Embryonic facial prominence (tissue), 1 donor: ENCODE measurements around the gene BRD7.

ENCODE experiments used
- DNase-seq: peaks from one replicate; pipeline ENCODE4 v3.0.0-alpha.2; 2016; ENCODE audit errors: extremely low spot score

Gene BRD7

DNA sequence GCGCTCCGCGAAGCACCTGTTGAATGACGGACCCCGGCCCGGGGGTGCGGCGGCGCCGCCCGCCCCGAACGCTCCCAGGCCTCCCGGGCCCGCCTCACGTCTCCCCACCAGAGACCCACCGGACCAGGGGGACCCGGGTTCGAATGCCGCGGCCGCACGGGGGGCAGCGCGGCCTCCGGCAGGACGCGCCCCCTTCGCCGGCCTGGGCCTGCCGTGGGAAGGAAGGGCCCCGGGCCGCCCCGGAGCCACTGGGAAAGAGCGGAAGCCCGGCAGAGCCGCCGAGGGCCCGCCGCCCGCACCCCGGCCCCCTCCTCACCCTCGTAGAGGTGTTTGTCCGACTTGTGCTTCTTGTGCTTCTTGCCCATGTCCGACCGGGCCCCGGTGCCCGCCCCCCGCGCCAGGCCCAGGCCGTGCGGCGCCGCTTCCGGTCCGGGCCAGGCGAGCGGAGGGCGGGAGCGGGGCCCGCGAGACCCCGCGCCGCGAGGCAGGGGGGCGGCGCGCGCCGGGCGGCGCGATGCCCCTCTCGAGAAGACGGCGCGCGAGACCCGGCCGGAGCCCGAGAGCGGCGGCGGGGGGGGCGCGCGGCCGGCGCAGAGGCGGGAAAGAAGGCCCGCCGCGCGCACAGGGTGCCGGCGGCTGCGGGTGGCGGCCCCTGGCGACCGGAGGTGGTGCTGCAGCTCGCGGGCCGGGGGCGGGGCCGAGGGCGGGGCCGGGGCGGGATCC is at the start of gene BRD7:
Gene BRD7, minus strand, starts transcription at position 579 of the 723 bp plus-strand sequence. Its CDS starts 214 bp downstream, at position 365.
- peak; percentile 34 for DNase-seq

GRCh38 chr16:50416388-50416787 is 47.6 kb upstream of the BRD7 start:
- DNase-seq = no peak

- DNase-seq = no peak
Observed at GRCh38 chr16:50414152-50414551, 45.4 kb upstream of the BRD7 start.

- DNase-seq = no peak
Observed at GRCh38 chr16:50411034-50411433, 42.2 kb upstream of the BRD7 start.

- DNase-seq = no peak
Observed at GRCh38 chr16:50408001-50408561, 39.3 kb upstream of the BRD7 start.

DNA sequence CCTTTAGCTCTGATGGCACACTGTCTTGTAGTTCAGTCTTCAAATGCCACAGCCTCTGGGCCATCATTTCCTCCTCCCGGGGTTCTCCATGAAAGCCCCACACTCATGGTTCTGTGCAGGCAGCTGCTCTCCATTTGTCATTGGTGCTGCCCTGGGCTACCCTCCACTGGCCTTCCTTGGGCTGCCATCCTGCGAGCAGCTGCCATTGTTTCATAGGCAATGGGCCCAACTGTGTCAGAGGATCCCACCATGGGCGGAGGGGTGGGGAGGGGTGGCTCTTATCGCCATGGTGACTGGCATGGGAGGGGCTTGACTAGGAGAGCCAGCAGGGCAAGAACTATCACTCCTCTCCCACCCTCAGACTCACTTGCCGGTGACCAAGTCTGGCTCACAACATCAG is 38.6 kb upstream of the BRD7 start:
- DNase-seq = no peak

- no peak for DNase-seq
Observed at GRCh38 chr16:50403491-50403890, 34.7 kb upstream of the BRD7 start.

DNA sequence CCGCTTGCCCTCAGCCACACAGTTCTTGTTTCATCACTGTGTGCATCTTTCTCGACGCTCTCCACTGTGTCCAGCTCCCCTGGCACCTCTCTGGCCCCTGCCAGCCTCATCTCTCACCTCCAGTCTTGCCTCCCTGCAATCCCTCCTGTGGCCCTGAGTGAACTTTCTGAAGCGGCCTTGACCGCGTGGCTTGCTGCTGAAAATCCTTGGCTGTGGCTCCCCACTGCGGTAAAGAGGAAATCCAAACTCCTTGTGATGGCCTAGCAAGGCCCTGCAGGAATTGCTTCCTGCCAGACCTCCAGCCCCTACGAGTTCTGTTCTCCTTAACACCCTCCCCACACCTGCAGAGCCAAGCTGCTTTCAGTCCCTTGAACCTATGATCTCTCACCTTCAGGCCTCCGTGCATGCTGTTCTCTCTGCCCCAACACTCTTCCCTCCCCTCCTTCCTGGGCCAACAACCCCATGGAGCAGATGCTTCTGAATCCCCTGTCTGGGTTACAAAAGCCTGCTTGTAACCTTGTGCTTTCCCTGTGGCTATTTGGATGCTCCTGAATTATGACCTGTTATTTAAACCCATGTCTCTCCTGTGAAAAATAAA is 33.6 kb upstream of the BRD7 start:
- DNase-seq = no peak

- no peak for DNase-seq
Observed at GRCh38 chr16:50401355-50401754, 32.6 kb upstream of the BRD7 start.

DNA sequence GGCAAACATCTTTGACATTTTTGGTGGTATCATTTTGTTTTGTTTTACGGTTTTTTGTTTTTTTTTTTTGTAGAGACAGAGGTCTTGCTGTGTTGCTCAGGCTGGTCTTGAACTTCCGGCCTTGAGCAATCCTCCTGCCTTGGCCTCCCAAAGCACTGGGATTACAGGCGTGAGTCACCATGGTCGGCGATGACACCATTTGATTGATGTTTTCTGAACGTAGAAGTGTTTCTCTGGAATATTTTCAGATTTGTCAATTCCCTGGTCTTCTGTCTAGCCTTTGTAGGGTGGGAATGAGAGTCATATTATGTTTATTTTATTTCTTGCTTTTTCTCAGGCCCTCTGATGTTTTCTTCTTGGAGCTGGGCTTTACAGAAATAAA is 32.2 kb upstream of the BRD7 start:
- DNase-seq = no peak

- DNase-seq = no peak
Observed at GRCh38 chr16:50400312-50400966, 31.7 kb upstream of the BRD7 start.

- no peak for DNase-seq
Observed at GRCh38 chr16:50399411-50399810, 30.6 kb upstream of the BRD7 start.

GRCh38 chr16:50398336-50398735 is 29.5 kb upstream of the BRD7 start:
- DNase-seq = no peak

DNA sequence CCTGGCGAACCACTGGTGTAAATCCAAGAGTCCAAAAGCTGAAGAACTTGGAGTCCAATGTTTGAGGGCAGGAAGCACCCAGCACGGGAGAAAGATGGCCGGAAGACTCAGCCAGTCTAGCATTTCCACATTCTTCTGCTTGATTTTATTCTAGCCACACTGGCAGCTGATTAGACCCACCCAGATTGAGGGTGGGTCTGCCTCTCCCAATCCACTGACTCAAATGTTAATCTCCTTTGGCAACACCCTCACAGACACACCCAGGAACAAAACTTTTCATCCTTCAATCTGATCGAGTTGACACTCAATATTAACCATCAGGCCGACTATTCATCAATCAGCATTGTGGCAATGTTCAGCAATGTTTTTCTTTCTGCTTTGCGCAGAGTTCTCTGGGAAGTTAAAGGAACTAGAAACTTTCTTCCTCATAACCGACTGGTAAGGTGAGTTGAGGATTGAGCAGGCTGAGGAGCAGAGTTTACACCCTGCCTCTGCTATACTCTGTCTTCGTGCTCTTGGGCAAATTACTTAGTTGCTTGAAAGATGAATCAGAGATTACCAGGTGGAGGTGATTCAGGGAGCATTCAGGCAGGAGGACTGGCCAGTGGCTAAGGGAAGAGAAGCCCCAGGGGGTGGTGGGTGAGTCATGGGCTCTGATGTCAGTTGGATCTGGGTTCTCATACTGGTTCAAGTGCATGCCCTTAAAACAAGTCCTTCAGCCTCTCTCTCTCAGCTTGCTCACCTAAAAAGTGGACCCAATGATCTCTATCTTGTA is 28.2 kb upstream of the BRD7 start:
- no peak for DNase-seq

DNA sequence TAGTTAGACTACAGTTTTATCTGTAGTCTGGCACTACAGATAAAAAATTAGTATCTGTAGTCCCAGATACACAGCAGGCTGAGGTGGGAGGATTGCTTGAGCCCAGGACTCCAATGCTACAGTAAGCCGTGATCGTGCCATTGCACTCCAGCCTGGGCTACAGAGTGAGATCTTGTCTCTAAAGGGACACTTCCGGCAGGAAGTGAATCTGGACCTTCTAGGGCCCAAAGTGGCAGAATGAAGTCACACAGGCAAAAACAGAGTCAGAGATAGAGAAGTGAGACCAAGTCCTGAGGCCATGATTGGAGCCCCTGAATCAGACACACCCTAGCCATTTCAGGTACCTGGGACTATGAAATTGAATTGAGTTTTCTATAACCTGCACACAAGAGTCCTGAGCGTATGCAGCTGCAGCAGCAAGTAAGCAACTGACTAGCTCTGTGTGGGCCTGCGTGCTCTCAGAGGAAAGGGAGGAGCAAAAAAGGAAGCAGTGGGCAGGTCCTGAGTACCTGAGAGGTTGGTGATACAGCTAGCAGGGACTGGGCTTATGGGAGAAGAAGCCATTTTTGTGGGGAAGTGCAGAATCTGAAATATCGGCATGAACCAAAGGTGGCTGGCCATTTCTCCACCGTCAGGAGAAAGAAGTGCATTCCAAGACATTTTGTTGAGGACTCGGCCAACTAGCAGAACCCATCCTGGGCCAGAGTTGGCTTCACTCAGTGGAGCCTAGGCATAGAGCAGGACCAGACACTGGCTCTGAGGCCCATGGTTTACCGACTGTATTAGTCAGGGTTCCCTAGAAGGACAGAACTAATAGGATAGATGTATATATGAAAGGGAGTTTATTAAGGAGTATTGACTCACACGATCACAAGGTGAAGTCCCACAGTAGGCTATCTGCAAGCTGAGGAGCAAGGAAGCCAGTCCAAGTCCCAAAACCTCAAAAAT is 27.2 kb upstream of the BRD7 start:
- no peak for DNase-seq

DNA sequence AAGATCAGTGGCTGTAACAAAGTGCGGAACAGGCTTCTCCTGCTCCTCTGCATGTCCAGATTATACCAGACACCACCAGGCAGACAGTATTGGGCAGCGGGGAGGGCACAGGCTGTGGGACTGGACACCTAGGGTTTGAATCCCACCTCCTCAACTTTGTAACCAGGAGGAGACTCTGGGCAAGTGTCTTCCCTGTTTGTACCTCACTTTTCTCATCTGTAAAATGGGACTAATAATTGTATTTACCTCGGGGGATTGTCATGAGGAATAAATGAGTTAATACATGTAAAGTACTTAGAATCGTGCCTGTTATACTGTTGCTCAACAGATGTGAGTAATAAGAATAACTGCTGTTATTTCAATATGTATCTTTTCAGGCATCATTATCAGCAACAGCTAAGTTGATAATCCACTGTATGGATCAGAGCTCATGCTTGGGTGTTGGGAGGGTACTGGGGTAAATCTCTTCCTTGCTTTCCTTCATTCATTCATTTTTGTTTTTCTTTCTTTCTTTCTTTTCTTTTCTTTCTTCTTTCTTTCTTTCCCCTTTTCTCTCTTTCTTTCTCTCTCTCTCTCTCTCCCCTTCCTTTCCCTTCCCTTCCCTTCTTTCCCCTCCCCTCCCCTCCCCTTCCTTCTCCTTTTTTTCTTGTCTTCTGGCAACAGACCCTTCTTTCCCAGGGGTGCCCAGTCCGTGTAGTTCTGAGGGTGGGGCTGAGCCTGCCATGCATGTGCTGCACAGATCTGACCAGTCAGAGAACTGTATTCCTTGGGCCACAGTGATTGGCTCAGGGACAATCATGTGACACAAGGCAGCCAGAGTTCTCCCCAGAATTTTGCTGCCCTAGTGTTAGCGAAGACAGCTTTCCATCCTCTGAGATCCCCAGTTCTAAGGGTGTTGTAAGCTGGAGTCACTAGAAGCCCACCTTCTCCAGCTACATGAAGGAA is 25.3 kb upstream of the BRD7 start:
- DNase-seq = no peak

DNA sequence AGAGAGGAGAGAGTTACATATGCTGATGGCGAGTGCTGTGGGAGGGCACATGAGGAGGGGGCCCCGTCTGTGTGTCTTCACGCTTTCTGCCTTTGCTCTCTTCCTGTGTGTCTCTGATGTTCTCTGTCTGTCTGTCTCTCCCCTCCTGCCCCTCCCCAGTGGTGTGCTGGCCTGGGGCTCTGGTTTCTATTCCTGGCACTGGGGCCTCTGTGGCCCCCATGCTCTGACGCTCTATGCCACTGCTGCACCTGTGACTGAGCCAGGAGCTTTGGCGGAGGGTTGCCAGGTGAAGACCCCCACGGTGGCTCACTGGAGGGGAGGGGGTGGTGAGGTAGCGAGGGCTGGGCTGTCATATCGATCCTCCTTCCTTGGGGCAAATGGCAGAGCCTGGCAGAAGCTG is 24.6 kb upstream of the BRD7 start:
- DNase-seq = no peak

GRCh38 chr16:50390914-50391716 is 22.3 kb upstream of the BRD7 start:
- DNase-seq = peak; percentile 47

GRCh38 chr16:50390371-50390771 is 21.6 kb upstream of the BRD7 start:
- no peak for DNase-seq
